ENCODE measurements around the gene MAOA.
"Not testable (repeated sequence)": the region's sequence is repeated elsewhere in the genome, so short reads cannot be mapped to it uniquely, and the experiment has no call there.

MAOA gene

DNA sequence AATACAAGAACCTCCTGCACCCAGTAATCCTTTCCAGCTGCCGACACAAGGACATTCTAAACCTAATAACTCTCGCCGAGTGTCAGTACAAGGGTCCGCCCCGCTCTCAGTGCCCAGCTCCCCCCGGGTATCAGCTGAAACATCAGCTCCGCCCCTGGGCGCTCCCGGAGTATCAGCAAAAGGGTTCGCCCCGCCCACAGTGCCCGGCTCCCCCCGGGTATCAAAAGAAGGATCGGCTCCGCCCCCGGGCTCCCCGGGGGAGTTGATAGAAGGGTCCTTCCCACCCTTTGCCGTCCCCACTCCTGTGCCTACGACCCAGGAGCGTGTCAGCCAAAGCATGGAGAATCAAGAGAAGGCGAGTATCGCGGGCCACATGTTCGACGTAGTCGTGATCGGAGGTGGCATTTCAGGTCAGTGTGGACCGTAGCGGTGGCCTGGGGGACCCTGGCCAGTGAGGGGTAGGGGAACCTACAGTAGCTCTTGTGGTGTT, at the start of gene MAOA:
Gene MAOA, plus strand, starts transcription at position 295 of the 490 bp plus-strand sequence. Its CDS starts 43 bp downstream, at position 338.
- Histone ChIP-seq H3K27ac (ENCODE audit: low read depth, low read length) (no peak within 1 kb of the TSS), H3K27me3 (ENCODE audit: control insufficient read depth, insufficient read depth, low read length) (peaks cover 24% of the 10 kb centered on the region), H3K9ac (ENCODE audit: low read depth, low read length) (no peak within 1 kb of the TSS), H3K36me3 (ENCODE audit: control insufficient read depth, insufficient read depth, low read length) (no peaks in the 10 kb centered on the region), H3K4me1 (ENCODE audit: control insufficient read depth, insufficient read depth, low read length) (no peaks in the 10 kb centered on the region), H3K4me3 (ENCODE audit: low read depth, low read length) (peak within 1 kb of the TSS; percentile 65), H3K9me3 (ENCODE audit: control insufficient read depth, insufficient read depth, low read length) (no peaks in the 10 kb centered on the region)

DNA sequence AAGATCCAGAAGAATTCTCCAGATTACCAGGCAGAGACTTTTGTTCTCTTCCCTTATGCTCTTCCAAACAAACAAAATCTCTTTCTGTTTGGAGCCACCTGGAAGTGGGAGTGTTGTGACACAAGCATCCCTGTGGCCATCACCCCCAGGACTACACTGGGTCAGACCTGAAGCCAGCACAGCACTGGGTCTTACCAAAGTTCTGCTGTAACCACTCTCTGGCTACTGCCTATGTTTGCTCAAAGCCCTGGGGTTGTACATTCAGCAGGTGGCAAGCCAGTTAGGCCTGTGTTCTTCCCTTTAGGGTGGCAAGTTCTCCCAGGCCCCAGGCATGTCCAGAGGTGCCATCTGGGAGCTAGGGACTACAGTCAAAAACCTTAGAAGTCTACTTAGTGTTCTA, 43.7 kb upstream of the MAOA start:
- no peaks in the 10 kb centered on the region; the same call in 1 of the 2 replicates for H3K27me3 ChIP-seq (ENCODE audit: control insufficient read depth, insufficient read depth, low read length)
- peaks cover 12% of the 10 kb centered on the region for H3K4me1 ChIP-seq (ENCODE audit: control insufficient read depth, insufficient read depth, low read length)
- no peak overlapping the region for H3K4me3 ChIP-seq (ENCODE audit: low read depth, low read length)
- no peak overlapping the region for H3K9ac ChIP-seq (ENCODE audit: low read depth, low read length)
- no peaks in the 10 kb centered on the region for H3K36me3 ChIP-seq (ENCODE audit: control insufficient read depth, insufficient read depth, low read length)
- no peaks in the 10 kb centered on the region for H3K9me3 ChIP-seq (ENCODE audit: control insufficient read depth, insufficient read depth, low read length)
- H3K27ac ChIP-seq (ENCODE audit: low read depth, low read length) = no peak overlapping the region

DNA sequence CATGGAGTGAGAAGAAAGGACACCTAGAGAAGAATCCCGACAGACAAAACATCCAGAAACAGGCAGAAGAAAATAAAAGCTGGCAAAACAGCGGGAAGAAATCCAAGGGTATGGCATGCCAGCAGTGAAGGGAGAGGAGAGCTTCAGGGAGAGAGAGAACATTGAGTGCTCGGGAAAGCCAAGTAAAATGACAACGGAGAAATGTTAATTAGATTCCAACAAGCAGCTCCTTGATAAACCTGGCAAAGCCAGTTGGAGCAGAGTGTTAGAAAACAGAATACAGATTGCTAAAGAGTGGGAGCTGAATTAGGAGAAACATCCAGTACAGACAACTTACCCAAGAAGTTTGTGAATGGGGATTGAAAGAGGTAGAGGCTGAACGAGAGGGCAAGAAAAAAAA, 40.4 kb upstream of the MAOA start:
- no peaks in the 10 kb centered on the region for H3K9me3 ChIP-seq (ENCODE audit: control insufficient read depth, insufficient read depth, low read length)
- H3K9ac ChIP-seq (ENCODE audit: low read depth, low read length) = no peak overlapping the region
- no peaks in the 10 kb centered on the region for H3K27me3 ChIP-seq (ENCODE audit: control insufficient read depth, insufficient read depth, low read length)
- no peak overlapping the region for H3K4me3 ChIP-seq (ENCODE audit: low read depth, low read length)
- peaks cover 36% of the 10 kb centered on the region for H3K4me1 ChIP-seq (ENCODE audit: control insufficient read depth, insufficient read depth, low read length)
- H3K27ac ChIP-seq (ENCODE audit: low read depth, low read length) = no peak overlapping the region
- H3K36me3 ChIP-seq (ENCODE audit: control insufficient read depth, insufficient read depth, low read length) = no peaks in the 10 kb centered on the region

DNA sequence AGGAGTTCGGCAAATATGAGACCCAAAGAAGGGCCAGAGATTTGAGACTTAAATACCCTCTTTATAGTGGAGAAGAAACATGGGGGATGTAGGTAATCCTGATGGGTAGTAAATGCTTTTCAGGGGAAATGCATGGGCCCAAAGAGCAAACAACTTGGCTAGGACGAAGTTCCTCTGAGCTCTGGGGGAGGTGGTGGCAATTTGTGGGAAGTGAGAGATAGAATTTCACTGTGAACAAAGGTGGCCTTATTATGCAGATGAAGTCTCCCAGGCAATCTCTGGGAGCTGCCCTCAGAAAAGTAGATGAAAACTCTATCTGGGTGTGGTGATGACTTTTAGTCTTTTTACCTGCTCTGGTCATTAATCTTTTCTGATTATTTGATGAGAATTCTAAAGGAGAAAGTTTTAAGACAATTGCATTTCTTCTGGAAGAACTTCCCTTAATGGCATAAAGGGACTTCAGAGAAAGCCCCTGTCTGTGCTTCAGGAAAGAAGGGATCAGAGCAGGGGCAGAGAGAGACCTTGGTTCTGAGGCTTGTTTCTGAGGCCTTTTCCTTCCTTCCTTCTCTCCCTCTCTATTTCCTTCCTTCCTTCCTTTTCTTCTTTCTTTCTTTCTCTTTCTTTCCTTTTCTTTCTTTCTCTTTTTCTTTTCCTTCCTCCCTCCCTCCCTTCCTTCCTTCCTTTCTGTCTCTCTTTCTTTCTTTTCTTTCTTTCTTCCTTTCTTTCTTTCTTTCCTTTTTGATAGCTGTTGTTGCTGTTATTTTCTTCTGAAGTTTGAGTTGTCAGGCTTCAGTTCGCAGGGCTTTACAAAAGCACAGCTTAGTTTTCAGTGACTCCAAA, 37.5 kb upstream of the MAOA start:
- no peaks in the 10 kb centered on the region for H3K36me3 ChIP-seq (ENCODE audit: control insufficient read depth, insufficient read depth, low read length)
- H3K27me3 ChIP-seq (ENCODE audit: control insufficient read depth, insufficient read depth, low read length) = no peaks in the 10 kb centered on the region
- H3K9me3 ChIP-seq (ENCODE audit: control insufficient read depth, insufficient read depth, low read length) = no peaks in the 10 kb centered on the region
- H3K4me1 ChIP-seq (ENCODE audit: control insufficient read depth, insufficient read depth, low read length) = peaks cover 49% of the 10 kb centered on the region
- peak overlapping the region; percentile 40; the same call in 1 of the 2 replicates for H3K4me3 ChIP-seq (ENCODE audit: low read depth, low read length)
- H3K9ac ChIP-seq (ENCODE audit: low read depth, low read length) = peak overlapping the region; percentile 40; the same call in 1 of the 2 replicates
- H3K27ac ChIP-seq (ENCODE audit: low read depth, low read length) = peak overlapping the region; percentile 92

DNA sequence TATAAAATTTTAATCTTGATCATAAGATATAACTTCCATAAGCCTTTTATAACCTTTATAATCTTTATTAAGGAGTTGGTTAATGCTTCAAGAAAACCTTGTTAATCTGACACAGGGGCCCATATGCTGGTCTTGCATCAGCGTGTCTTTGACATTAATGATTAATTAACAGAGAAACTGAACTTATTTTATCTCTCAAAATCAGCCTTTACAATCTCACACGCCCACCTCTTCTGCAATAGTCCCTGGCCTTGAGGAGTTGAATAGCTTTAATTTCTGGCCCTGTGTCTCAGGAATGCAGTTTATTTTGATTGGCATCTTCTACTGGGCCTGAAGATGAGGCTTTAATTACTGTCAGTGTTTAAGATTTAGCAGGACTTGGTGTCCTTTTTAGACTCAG, 36.2 kb upstream of the MAOA start:
- peak overlapping the region; percentile 92 for H3K27ac ChIP-seq (ENCODE audit: low read depth, low read length)
- H3K27me3 ChIP-seq (ENCODE audit: control insufficient read depth, insufficient read depth, low read length); H3K36me3 ChIP-seq (ENCODE audit: control insufficient read depth, insufficient read depth, low read length); H3K4me3 ChIP-seq (ENCODE audit: low read depth, low read length); H3K9ac ChIP-seq (ENCODE audit: low read depth, low read length); H3K9me3 ChIP-seq (ENCODE audit: control insufficient read depth, insufficient read depth, low read length): not testable (repeated sequence)
- H3K4me1 ChIP-seq (ENCODE audit: control insufficient read depth, insufficient read depth, low read length) = peaks cover 49% of the 10 kb centered on the region

DNA sequence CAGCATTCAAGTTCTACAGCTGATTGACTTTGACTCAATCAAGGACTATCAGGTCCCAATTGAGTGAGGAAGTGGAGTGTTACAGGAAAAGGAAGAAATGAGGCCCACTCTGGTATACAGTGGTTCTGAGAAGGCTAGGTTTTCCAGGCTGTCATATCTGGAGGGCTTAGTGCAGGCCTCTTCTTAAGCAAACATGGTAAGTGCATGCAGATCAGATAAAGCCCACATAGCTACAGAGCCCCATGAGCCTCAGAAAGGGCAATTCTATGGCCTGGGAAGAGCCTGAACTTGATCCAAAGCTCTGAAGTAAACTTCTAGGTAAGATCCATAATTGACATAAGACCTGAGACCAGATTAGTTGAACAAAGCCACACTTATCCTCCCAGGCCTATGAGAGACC, 29.0 kb upstream of the MAOA start:
- no peaks in the 10 kb centered on the region for H3K36me3 ChIP-seq (ENCODE audit: control insufficient read depth, insufficient read depth, low read length)
- no peak overlapping the region for H3K27ac ChIP-seq (ENCODE audit: low read depth, low read length)
- H3K9me3 ChIP-seq (ENCODE audit: control insufficient read depth, insufficient read depth, low read length) = no peaks in the 10 kb centered on the region
- peaks cover 17% of the 10 kb centered on the region for H3K27me3 ChIP-seq (ENCODE audit: control insufficient read depth, insufficient read depth, low read length)
- H3K4me1 ChIP-seq (ENCODE audit: control insufficient read depth, insufficient read depth, low read length) = peaks cover 7% of the 10 kb centered on the region
- H3K9ac ChIP-seq (ENCODE audit: low read depth, low read length) = no peak overlapping the region
- H3K4me3 ChIP-seq (ENCODE audit: low read depth, low read length) = no peak overlapping the region

DNA sequence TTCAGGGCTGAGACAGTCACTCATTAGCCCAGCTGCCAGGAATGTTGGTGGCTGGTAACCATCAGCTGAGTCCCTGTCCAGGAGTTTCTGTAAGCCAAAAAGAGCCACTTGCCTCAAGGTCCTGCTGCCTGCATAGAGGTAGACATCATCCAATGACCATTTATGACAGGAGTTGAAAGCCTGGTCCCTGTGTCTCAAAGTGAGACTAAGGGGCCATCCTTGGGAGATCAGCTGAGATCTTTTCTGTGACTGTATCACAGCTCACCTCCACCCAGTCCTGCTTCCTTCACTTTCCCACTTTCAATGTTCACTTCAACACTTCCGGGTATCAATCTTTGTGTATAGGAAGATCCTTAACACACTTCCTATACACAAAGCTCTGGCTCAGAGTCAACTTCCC, 28.4 kb upstream of the MAOA start:
- H3K9ac ChIP-seq (ENCODE audit: low read depth, low read length) = no peak overlapping the region
- no peaks in the 10 kb centered on the region for H3K36me3 ChIP-seq (ENCODE audit: control insufficient read depth, insufficient read depth, low read length)
- H3K27me3 ChIP-seq (ENCODE audit: control insufficient read depth, insufficient read depth, low read length) = peaks cover 17% of the 10 kb centered on the region
- H3K4me1 ChIP-seq (ENCODE audit: control insufficient read depth, insufficient read depth, low read length) = peaks cover 4% of the 10 kb centered on the region
- no peaks in the 10 kb centered on the region for H3K9me3 ChIP-seq (ENCODE audit: control insufficient read depth, insufficient read depth, low read length)
- H3K4me3 ChIP-seq (ENCODE audit: low read depth, low read length) = no peak overlapping the region
- H3K27ac ChIP-seq (ENCODE audit: low read depth, low read length) = no peak overlapping the region

DNA sequence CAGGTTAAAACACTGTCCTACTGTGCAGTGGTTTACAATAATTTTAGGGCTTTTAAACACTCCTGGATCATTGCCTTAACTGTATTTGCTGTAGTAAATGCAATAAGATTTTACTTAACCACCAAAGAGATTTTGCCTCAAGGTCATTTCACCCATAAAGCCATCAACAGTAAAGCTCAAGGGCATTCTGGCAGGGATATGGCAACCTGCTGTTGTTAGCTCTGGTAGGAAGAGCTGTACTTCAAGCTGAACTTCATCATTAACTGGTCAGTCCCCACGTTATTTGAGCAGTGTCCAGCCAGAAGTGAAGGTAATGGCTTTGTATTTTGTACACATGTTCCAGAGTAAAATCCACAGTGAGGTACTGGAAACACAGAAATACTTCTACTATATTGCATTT, 26.9 kb upstream of the MAOA start:
- no peak overlapping the region for H3K4me3 ChIP-seq (ENCODE audit: low read depth, low read length)
- H3K9ac ChIP-seq (ENCODE audit: low read depth, low read length) = no peak overlapping the region
- H3K36me3 ChIP-seq (ENCODE audit: control insufficient read depth, insufficient read depth, low read length) = no peaks in the 10 kb centered on the region
- H3K9me3 ChIP-seq (ENCODE audit: control insufficient read depth, insufficient read depth, low read length) = no peaks in the 10 kb centered on the region
- H3K27me3 ChIP-seq (ENCODE audit: control insufficient read depth, insufficient read depth, low read length) = peaks cover 30% of the 10 kb centered on the region
- H3K27ac ChIP-seq (ENCODE audit: low read depth, low read length) = no peak overlapping the region
- H3K4me1 ChIP-seq (ENCODE audit: control insufficient read depth, insufficient read depth, low read length) = peaks cover 13% of the 10 kb centered on the region

DNA sequence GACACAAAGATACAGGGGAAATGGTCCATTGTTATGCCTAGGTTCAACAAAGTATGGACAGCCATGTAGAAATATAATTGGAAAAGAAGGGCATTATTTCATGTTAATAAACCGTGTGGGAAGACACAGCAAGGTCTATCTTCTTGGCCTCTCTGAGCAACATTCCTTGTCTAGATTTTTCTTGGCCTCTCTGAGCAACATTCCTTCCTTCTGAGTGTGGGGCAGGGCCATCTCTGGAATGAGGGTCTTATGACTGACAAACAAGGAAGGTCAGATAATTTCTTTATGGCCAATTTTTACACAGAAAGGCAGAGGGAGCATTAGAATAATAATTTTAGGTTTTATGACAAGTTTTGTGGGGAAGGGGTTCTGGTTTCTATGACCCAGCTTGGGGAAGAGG, 24.3 kb upstream of the MAOA start:
- H3K4me1 ChIP-seq (ENCODE audit: control insufficient read depth, insufficient read depth, low read length) = peaks cover 23% of the 10 kb centered on the region
- no peak overlapping the region for H3K27ac ChIP-seq (ENCODE audit: low read depth, low read length)

DNA sequence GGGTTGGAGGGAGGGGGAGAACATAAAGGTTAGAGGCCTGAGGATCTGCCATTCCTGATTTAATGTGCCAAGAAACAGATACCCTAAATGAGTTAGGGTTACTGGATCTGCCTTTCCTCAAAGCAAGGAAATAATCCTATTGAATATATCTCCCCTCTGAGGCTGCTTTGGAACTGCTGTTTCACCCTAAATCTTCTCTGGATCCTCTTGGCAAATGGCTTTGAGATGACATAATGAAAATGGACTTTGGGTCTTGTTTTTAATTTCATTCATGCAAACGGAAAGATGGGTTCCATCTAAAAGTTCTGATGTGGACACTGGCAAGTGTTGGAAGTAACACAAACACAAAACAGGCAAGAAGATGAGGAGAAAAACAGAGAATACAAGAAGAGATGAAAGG, 23.0 kb upstream of the MAOA start:
- no peak overlapping the region for H3K9ac ChIP-seq (ENCODE audit: low read depth, low read length)
- peaks cover 51% of the 10 kb centered on the region for H3K27me3 ChIP-seq (ENCODE audit: control insufficient read depth, insufficient read depth, low read length)
- peaks cover 23% of the 10 kb centered on the region for H3K4me1 ChIP-seq (ENCODE audit: control insufficient read depth, insufficient read depth, low read length)
- H3K4me3 ChIP-seq (ENCODE audit: low read depth, low read length) = no peak overlapping the region
- H3K36me3 ChIP-seq (ENCODE audit: control insufficient read depth, insufficient read depth, low read length) = no peaks in the 10 kb centered on the region
- H3K27ac ChIP-seq (ENCODE audit: low read depth, low read length) = no peak overlapping the region
- H3K9me3 ChIP-seq (ENCODE audit: control insufficient read depth, insufficient read depth, low read length) = 0 out of 2 replicates have a peak, but pooled peaks cover 5% of the 10 kb centered on the region

More for the DNA sequence above, 24.3 kb upstream of the MAOA start:
- Histone ChIP-seq H3K9me3 (ENCODE audit: control insufficient read depth, insufficient read depth, low read length) (0 out of 2 replicates have a peak, but pooled peaks cover 5% of the 10 kb centered on the region), H3K4me3 (ENCODE audit: low read depth, low read length) (no peak overlapping the region), H3K9ac (ENCODE audit: low read depth, low read length) (no peak overlapping the region), H3K27me3 (ENCODE audit: control insufficient read depth, insufficient read depth, low read length) (peaks cover 50% of the 10 kb centered on the region), H3K36me3 (ENCODE audit: control insufficient read depth, insufficient read depth, low read length) (no peaks in the 10 kb centered on the region)

DNA sequence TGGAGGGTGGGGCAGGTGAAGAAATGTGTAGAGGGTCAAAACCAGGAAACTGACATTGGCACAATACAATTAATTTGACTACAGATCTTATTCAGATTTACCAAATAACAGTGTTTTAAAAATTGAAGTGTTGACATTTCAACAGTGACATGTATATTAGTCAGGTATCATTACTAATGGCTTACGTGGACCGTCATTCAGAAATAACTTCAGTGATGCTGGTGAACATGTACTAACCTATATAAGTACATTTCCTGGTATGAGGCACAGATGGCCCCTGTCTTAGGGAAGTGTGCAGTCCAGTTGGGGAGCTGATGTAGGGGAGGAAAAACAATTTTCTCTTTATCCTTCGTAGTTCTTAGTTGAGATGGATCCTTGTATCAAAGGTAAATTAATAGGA, 22.3 kb upstream of the MAOA start:
- Histone ChIP-seq H3K4me3 (ENCODE audit: low read depth, low read length) (no peak overlapping the region), H3K27ac (ENCODE audit: low read depth, low read length) (no peak overlapping the region), H3K36me3 (ENCODE audit: control insufficient read depth, insufficient read depth, low read length) (no peaks in the 10 kb centered on the region), H3K9me3 (ENCODE audit: control insufficient read depth, insufficient read depth, low read length) (0 out of 2 replicates have a peak, but pooled peaks cover 5% of the 10 kb centered on the region), H3K27me3 (ENCODE audit: control insufficient read depth, insufficient read depth, low read length) (peaks cover 51% of the 10 kb centered on the region), H3K9ac (ENCODE audit: low read depth, low read length) (no peak overlapping the region), H3K4me1 (ENCODE audit: control insufficient read depth, insufficient read depth, low read length) (peaks cover 23% of the 10 kb centered on the region)
